Mucosa of descending colon (tissue), 3 donors: Measurements from ENCODE around the gene CADPS. TPM values are rescaled to one million over a fixed set of nuclear protein-coding genes. Genes with fewer than 3 reads are reported as not detected.
A peak's percentile ranks its signal among the peaks of the same experiment; 100 is the strongest.

ENCODE experiments used
- ATAC-seq: fragments of 200-7000 bp; cut with Tn5 transposase; one replicate; pipeline ENCODE4 v1.9.1; 2020; ENCODE audit warnings: mild to moderate bottlenecking, moderate library complexity
- DNase-seq, 3 donors: peaks; one replicate each; pipeline ENCODE4 v3.0.0-alpha.2; 2020
- H3K36me3 ChIP-seq: fragments of 200-600 bp; one replicate; pipeline ENCODE4 v1.8.0; 2021; ENCODE audit warnings: low read depth, mild to moderate bottlenecking
- H3K4me1 ChIP-seq: fragments of 200-600 bp; one replicate; pipeline ENCODE4 v1.8.0; 2021; ENCODE audit warnings: low read depth, mild to moderate bottlenecking
- H3K4me3 ChIP-seq: fragments of 200-600 bp; one replicate; pipeline ENCODE4 v1.8.0; 2021; ENCODE audit warnings: mild to moderate bottlenecking
- H3K9me3 ChIP-seq: fragments of 200-600 bp; one replicate; pipeline ENCODE4 v1.8.0; 2021; ENCODE audit warnings: mild to moderate bottlenecking
- intact Hi-C, 2 donors: fragments of 100-400 bp; cut with DNase I in 1 of 2; cut with micrococcal nuclease in 1 of 2; formaldehyde crosslinking; loops; one replicate each; pipeline versions ENCODE4 v1.11.0 to v1.11.1; 2022; cut with DNase I, micrococcal nuclease
- total RNA-seq, 3 donors: library from RNA; stranded (reverse); fragmentation: NEBNext Ultra II Directional in 2 of 3; extraction: Animal tissue kit (Norgen Biotek cat#: 25700) in 2 of 3; gene quantifications; one replicate each; pipeline versions ENCODE4 v1.2.1 to v1.2.4, GENCODE V29; 2021 to 2023
- TF ChIP-seq, protein P1 (sequence below): fragments of 200-600 bp; IDR thresholded peaks from one replicate; pipeline ENCODE4 v1.8.0; 2022; ENCODE audit warnings: antibody characterized with exemption, mild to moderate bottlenecking
- donor health status: DM: no; HTN: no; CAD: no; lungs with moderate emphysema.
- donor health status: DM: no; HTN: no; CAD: no.
- donor health status: DM: no; HTN: yes; CAD: no.

The CADPS gene
- total RNA-seq, 3 donors from 2014 or later: 3.7 to 6.2 (median 6.1) TPM

- intact Hi-C loops: no loop called here
- TF ChIP-seq, protein P1, sequence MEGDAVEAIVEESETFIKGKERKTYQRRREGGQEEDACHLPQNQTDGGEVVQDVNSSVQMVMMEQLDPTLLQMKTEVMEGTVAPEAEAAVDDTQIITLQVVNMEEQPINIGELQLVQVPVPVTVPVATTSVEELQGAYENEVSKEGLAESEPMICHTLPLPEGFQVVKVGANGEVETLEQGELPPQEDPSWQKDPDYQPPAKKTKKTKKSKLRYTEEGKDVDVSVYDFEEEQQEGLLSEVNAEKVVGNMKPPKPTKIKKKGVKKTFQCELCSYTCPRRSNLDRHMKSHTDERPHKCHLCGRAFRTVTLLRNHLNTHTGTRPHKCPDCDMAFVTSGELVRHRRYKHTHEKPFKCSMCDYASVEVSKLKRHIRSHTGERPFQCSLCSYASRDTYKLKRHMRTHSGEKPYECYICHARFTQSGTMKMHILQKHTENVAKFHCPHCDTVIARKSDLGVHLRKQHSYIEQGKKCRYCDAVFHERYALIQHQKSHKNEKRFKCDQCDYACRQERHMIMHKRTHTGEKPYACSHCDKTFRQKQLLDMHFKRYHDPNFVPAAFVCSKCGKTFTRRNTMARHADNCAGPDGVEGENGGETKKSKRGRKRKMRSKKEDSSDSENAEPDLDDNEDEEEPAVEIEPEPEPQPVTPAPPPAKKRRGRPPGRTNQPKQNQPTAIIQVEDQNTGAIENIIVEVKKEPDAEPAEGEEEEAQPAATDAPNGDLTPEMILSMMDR: no peak
- Histone ChIP-seq H3K4me3 (no peak overlapping the region), H3K9me3 (no peaks in the 10 kb centered on the region), H3K4me1 (no peaks in the 10 kb centered on the region), H3K36me3 (no peaks in the 10 kb centered on the region)
- ATAC-seq (no peak), DNase-seq (peak in 1 of 3 donors; percentile 7)
These were observed 31.7 kb downstream of the CADPS start for GRCh38 chr3:62843508-62843907.

- intact Hi-C loops: no loop called here
- H3K9me3 ChIP-seq: no peaks in the 10 kb centered on the region
- ATAC-seq (no peak), DNase-seq (no peak)
- H3K4me1 ChIP-seq: no peaks in the 10 kb centered on the region
- no peaks in the 10 kb centered on the region for H3K36me3 ChIP-seq
- TF ChIP-seq, protein P1: no peak
- H3K4me3 ChIP-seq: no peak overlapping the region
These were observed 35.5 kb downstream of the CADPS start for GRCh38 chr3:62839748-62840147.

GRCh38 chr3:62837145-62837787 is 38.0 kb downstream of the CADPS start:
- intact Hi-C loops: no loop called here
- ATAC-seq: no peak
- TF ChIP-seq, protein P1: no peak
- no peaks in the 10 kb centered on the region for H3K4me1 ChIP-seq
- no peaks in the 10 kb centered on the region for H3K9me3 ChIP-seq
- DNase-seq: no peak
- H3K4me3 ChIP-seq: no peak overlapping the region
- H3K36me3 ChIP-seq: no peaks in the 10 kb centered on the region

DNA sequence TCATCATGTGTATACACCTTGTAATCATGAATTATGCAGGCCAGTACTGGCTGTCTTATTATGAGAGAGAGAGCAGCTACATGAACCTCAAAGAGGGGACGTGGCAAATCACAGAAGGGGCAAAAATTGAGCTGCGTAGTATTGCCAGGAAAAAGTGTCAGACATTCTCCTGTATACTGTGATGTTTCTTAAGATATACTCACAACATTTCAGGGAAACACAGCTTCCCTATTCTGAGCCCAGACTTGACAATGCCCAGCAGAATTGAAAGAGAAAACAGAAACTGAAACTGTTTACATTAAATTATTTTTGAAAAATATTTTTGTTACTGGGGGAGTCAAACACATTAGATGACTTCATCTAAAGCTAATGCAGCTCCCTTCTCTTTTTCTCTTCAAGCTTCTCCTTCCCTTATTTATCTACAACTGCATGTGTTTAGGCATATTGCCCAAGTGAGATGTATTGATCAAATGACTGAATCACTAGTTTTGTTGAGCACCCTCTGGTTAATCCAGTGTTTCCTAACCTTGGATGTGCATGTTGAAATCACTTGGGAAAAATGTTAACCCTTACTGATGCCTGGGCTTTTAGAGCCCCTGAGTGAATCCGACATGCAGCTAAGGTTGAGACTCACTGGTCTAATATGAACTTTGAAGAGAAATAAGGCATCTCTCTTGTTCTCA is 39.5 kb downstream of the CADPS start:
- no peak for DNase-seq
- no peaks in the 10 kb centered on the region for H3K9me3 ChIP-seq
- TF ChIP-seq, protein P1: no peak
- intact Hi-C loops: no loop called here
- no peak for ATAC-seq
- no peaks in the 10 kb centered on the region for H3K4me1 ChIP-seq
- no peak overlapping the region for H3K4me3 ChIP-seq
- no peaks in the 10 kb centered on the region for H3K36me3 ChIP-seq

- H3K36me3 ChIP-seq: no peaks in the 10 kb centered on the region
- no peak for ATAC-seq
- TF ChIP-seq, protein P1: no peak
- intact Hi-C loops: no loop called here
- no peaks in the 10 kb centered on the region for H3K4me1 ChIP-seq
- DNase-seq: no peak
- H3K9me3 ChIP-seq: no peaks in the 10 kb centered on the region
- no peak overlapping the region for H3K4me3 ChIP-seq
These were observed 41.7 kb downstream of the CADPS start for GRCh38 chr3:62833538-62833937.
